Fibroblast of the aortic adventitia (primary cell): ENCODE data around the gene NR5A2. TPM values are rescaled to one million over a fixed set of nuclear protein-coding genes. Genes with fewer than 3 reads are reported as not detected.
A peak's percentile ranks its signal among the peaks of the same experiment; 100 is the strongest.

ENCODE experiments used
- DNase-seq: peaks from one replicate; pipeline ENCODE4 v3.0.0-alpha.2; 2010; ENCODE audit warnings: low read depth
- H3K4me3 ChIP-seq: 2 replicates; pipeline ENCODE4 v1.5.1; 2011; ENCODE audit warnings: low read depth, mild to moderate bottlenecking, control low read depth, low read length, moderate library complexity
- CTCF ChIP-seq: IDR thresholded peaks from 2 replicates; pipeline ENCODE4 v1.5.1; 2011; ENCODE audit warnings: mild to moderate bottlenecking, low read length, control low read depth, inconsistent platforms; ENCODE audit not compliant: insufficient read depth
- total RNA-seq: library from RNA; depleted of rRNA; stranded (reverse); fragments of >200 nt; gene quantifications from 2 replicates; pipeline ENCODE4 v1.2.3, GENCODE V29; 2012; ENCODE audit warnings: low replicate concordance

NR5A2 gene
- total RNA-seq, 1 donor: 11.5 TPM

- no peak for DNase-seq
- no peak for TF ChIP-seq CTCF
- H3K4me3 ChIP-seq: no peak overlapping the region
Measured at GRCh38 chr1:200215350-200215749, 187.8 kb downstream of the NR5A2 start.

- no peak overlapping the region for H3K4me3 ChIP-seq
- TF ChIP-seq CTCF: no peak
- no peak for DNase-seq
Measured at GRCh38 chr1:200217703-200218102, 190.2 kb downstream of the NR5A2 start.

GRCh38 chr1:200221614-200222282, 194.2 kb downstream of the NR5A2 start:
- no peak for TF ChIP-seq CTCF
- no peak overlapping the region for H3K4me3 ChIP-seq
- DNase-seq: no peak

- no peak for DNase-seq
- no peak for TF ChIP-seq CTCF
- no peak overlapping the region for H3K4me3 ChIP-seq
Measured at GRCh38 chr1:200223207-200223606, 195.7 kb downstream of the NR5A2 start.

GRCh38 chr1:200223613-200224012, 196.1 kb downstream of the NR5A2 start:
- no peak overlapping the region for H3K4me3 ChIP-seq
- no peak for DNase-seq
- no peak for TF ChIP-seq CTCF

- TF ChIP-seq CTCF: no peak
- DNase-seq: peak; percentile 91
- H3K4me3 ChIP-seq: no peak overlapping the region
Measured at GRCh38 chr1:200224315-200224714, 196.8 kb downstream of the NR5A2 start.

- peak; percentile 45 for DNase-seq
- TF ChIP-seq CTCF: no peak
- H3K4me3 ChIP-seq: no peak overlapping the region
Measured at GRCh38 chr1:200226268-200226968, 198.9 kb downstream of the NR5A2 start.
